B cell (primary cell): Measurements from ENCODE around the gene NOXA1. TPM values are rescaled to one million over a fixed set of nuclear protein-coding genes. Genes with fewer than 3 reads are reported as not detected.

Experiments
- ATAC-seq: fragments of 200-7000 bp; cut with Tn5 transposase; one replicate; pipeline ENCODE4 v1.10.0; 2021; ENCODE audit warnings: low read depth, mild to moderate bottlenecking, moderate number of reproducible peaks, moderate library complexity
- CTCF ChIA-PET: fragments of 350-600 bp; sonication (Branson Sonifier 250); formaldehyde crosslinking; loops from one replicate; lab custom pipeline; 2021; ENCODE audit warnings: antibody characterized with exemption, inconsistent platforms; lab: Charles Lee
- POLR2A ChIA-PET: fragments of 350-600 bp; sonication (Branson Sonifier 250); formaldehyde crosslinking; loops from one replicate; lab custom pipeline; 2021; ENCODE audit warnings: antibody characterized with exemption; lab: Charles Lee
- DNase-seq: peaks from one replicate; pipeline ENCODE4 v3.0.0; 2013
- H2AFZ ChIP-seq: 2 replicates; pipeline ENCODE4 v1.6.1; 2012; ENCODE audit warnings: mild to moderate bottlenecking, low read depth, low read length; ENCODE audit not compliant: insufficient read depth, poor library complexity, severe bottlenecking
- H3K27ac ChIP-seq, 2 donors: 1 replicate in 1 of 2; 2 replicates in 1 of 2; pipeline ENCODE4 v1.5.1; 2012 to 2013; ENCODE audit warnings: low read length in 2 of 2, mild to moderate bottlenecking in 2 of 2, moderate library complexity in 1 of 2
- H3K27me3 ChIP-seq, 4 experiments: fragments of 200-600 bp in 1 of 4; sonication (generic) in 1 of 4; replicated peaks in 1 of 4; 1 replicate in 2 of 4; 2 replicates in 2 of 4; pipeline versions ENCODE4 v1.6.1 to v1.7.0; 2013 to 2016; ENCODE audit warnings: low read length in 3 of 4, mild to moderate bottlenecking in 2 of 4, mixed read lengths in 1 of 4, moderate library complexity in 1 of 4; ENCODE audit not compliant: insufficient read depth in 4 of 4, control insufficient read depth in 3 of 4; ENCODE audit errors: control extremely low read depth in 1 of 4
- H3K36me3 ChIP-seq, 2 experiments: replicated peaks in 1 of 2; 1 replicate in 1 of 2; 2 replicates in 1 of 2; pipeline versions ENCODE4 v1.6.1 to v1.7.1; 2013; ENCODE audit warnings: low read length in 1 of 2; ENCODE audit not compliant: insufficient read depth in 2 of 2, control insufficient read depth in 1 of 2; ENCODE audit errors: control extremely low read depth in 1 of 2, extremely low read depth in 1 of 2
- H3K4me1 ChIP-seq, 2 donors: fragments of 200-600 bp in 1 of 2; sonication (generic) in 1 of 2; 1 replicate in 1 of 2; 2 replicates in 1 of 2; pipeline versions ENCODE4 v1.5.1 to v1.6.1; 2013 to 2017; ENCODE audit warnings: low read length in 2 of 2; ENCODE audit not compliant: control insufficient read depth in 2 of 2, insufficient read depth in 2 of 2
- H3K4me2 ChIP-seq: replicated peaks from 2 replicates; pipeline ENCODE3; 2012; ENCODE audit warnings: mild to moderate bottlenecking, low read depth, low read length; ENCODE audit not compliant: poor library complexity, severe bottlenecking
- H3K4me3 ChIP-seq, 5 experiments: fragments of 200-600 bp in 1 of 5; sonication (generic) in 1 of 5; 1 replicate in 3 of 5; 2 replicates in 2 of 5; pipeline versions ENCODE4 v1.5.1 to v1.7.0; 2011 to 2016; ENCODE audit warnings: low read length in 4 of 5, mild to moderate bottlenecking in 4 of 5, low read depth in 2 of 5, control low read depth in 1 of 5, moderate library complexity in 1 of 5; ENCODE audit not compliant: insufficient read depth in 1 of 5; ENCODE audit errors: control extremely low read depth in 1 of 5, extremely low read depth in 1 of 5
- H3K79me2 ChIP-seq: fragments of 200-600 bp; sonication (generic); one replicate; pipeline ENCODE4 v1.6.0; 2016; ENCODE audit warnings: low read length; ENCODE audit not compliant: control insufficient read depth, insufficient read depth
- H3K9ac ChIP-seq: fragments of 200-600 bp; sonication (generic); 2 replicates; pipeline ENCODE4 v1.6.1; 2017; ENCODE audit warnings: mild to moderate bottlenecking, low read length, moderate library complexity
- H3K9me3 ChIP-seq, 3 donors: one replicate each; pipeline versions ENCODE4 v1.6.1 to v1.7.1; 2013; ENCODE audit warnings: low read length in 2 of 3; ENCODE audit not compliant: control insufficient read depth in 2 of 3, insufficient read depth in 1 of 3; ENCODE audit errors: control extremely low read depth in 1 of 3
- H4K20me1 ChIP-seq: 2 replicates; pipeline ENCODE4 v1.6.0; 2012; ENCODE audit warnings: mild to moderate bottlenecking, low read length; ENCODE audit not compliant: insufficient read depth, control insufficient read depth, poor library complexity, severe bottlenecking
- H3K27ac Mint-ChIP-seq: one replicate; pipeline ENCODE4 v1.8.0; 2021; ENCODE audit warnings: mixed read lengths
- H3K27me3 Mint-ChIP-seq: one replicate; pipeline ENCODE4 v1.8.0; 2021; ENCODE audit warnings: mixed read lengths
- H3K4me1 Mint-ChIP-seq: one replicate; pipeline ENCODE4 v1.8.0; 2021; ENCODE audit warnings: mixed read lengths
- H3K4me3 Mint-ChIP-seq: one replicate; pipeline ENCODE4 v1.8.0; 2021; ENCODE audit warnings: mixed read lengths
- H3K9me3 Mint-ChIP-seq: one replicate; pipeline ENCODE4 v1.8.0; 2022; ENCODE audit warnings: mixed read lengths; ENCODE audit not compliant: insufficient read depth
- EZH2 ChIP-seq: IDR thresholded peaks from 2 replicates; pipeline ENCODE4 v1.6.1; 2012; ENCODE audit warnings: borderline replicate concordance, low read depth, mild to moderate bottlenecking, moderate library complexity, low read length; ENCODE audit not compliant: insufficient read depth, poor library complexity, severe bottlenecking
- whole genome bisulfite sequencing: methylation state at CpG from one replicate; pipeline ENCODE4 v1.1.5; 2013; ENCODE audit warnings: missing lambda C conversion rate; ENCODE audit not compliant: insufficient coverage; 5-methylcytosine and 5-hydroxymethylcytosine counted together
- intact Hi-C: fragments of 100-400 bp; cut with micrococcal nuclease; formaldehyde crosslinking; loops from one replicate; pipeline ENCODE4 v1.10.0; 2022
- polyA plus RNA-seq: library from polyadenylated mRNA; depleted of rRNA; stranded (reverse); fragments of >200 nt; gene quantifications from 2 replicates; pipeline ENCODE4 v1.2.3, GENCODE V29; 2012
- total RNA-seq, 2 donors: library from RNA; stranded (reverse); fragments of 120-200 nt in 1 of 2; gene quantifications; 1 replicate in 1 of 2; 2 replicates in 1 of 2; pipeline versions ENCODE4 v1.2.3 to v1.2.4, GENCODE V29; 2013 to 2022
- TF ChIP-seq, protein P1 (sequence below): fragments of 200-600 bp; IDR thresholded peaks from one replicate; pipeline ENCODE4 v1.8.0; 2022; ENCODE audit warnings: antibody characterized with exemption, mild to moderate bottlenecking

The NOXA1 gene
- total and polyA plus RNA-seq, 2 donors (not counting 1 experiment from before 2014, with no cell fraction given), result 5.7 to 7.7 TPM

DNA sequence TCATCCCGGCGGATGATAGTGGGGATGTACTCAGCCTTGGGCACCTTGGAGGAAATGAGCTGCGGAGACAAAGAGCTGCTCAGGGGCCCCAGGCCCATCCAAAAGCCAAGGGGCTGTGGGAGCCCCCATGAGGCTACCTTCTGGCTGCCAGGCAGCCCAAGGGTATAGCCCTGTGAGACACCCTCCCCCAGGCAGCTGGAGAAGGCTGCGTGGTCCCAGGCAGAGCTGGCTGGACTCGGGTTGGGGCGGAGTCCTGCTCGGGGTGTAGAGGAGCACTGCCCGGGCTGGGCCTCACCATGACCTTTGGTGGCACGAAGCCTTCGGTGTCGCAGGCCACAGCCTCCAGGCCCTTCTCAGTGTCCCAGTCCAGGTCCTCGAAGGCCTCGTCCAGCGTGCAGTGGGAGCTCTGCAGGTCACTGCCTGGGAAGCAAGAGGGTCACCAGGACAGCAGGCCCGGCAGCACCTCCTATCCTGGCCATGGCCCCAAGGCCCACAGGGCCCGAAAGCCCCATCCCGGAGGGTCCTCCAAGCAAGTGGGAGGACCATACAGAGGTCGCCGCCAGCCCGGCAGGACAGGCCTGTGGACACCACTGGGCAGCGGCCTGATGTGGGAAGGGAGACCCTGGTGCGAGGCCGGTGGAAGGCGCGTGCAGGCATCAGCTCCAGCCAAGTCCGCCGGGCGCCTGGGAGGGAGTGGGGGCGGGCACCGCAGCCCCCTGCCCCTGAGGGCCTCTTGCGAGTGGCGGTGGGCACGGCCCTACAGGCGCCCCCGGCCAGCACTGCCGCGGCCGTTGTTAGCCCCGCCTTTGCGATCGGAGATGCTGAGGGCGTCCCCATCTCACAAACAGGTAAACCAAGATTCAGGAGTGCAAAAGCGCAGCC lies 29.8 kb downstream of the NOXA1 start:
- WGBS, result 95% methylated on average over 35 of the region's 43 CpGs
- ATAC-seq (no peak), DNase-seq (peak; percentile 46)
- peaks cover 9% of the 10 kb centered on the region for H4K20me1 ChIP-seq
- no peak overlapping the region for H2AFZ ChIP-seq
- peaks cover 0 to 6% (median 0%) of the 10 kb centered on the region in 3 donors for H3K9me3 ChIP-seq
- peak overlapping the region in 4 of 5 experiments; percentile 11 to 51 (median 38) for H3K4me3 ChIP-seq
- Mint-ChIP-seq H3K4me3 (peak overlapping the region; percentile 71), H3K4me1 (peaks cover 29% of the 10 kb centered on the region), H3K27ac (no peak overlapping the region), H3K27me3 (no peaks in the 10 kb centered on the region), H3K9me3 (no peaks in the 10 kb centered on the region)
- peak overlapping the region; percentile 49 for H3K9ac ChIP-seq
- no peak overlapping the region for H3K27ac ChIP-seq
- peak overlapping the region; percentile 91 for H3K4me2 ChIP-seq
- TF ChIP-seq, protein P1, sequence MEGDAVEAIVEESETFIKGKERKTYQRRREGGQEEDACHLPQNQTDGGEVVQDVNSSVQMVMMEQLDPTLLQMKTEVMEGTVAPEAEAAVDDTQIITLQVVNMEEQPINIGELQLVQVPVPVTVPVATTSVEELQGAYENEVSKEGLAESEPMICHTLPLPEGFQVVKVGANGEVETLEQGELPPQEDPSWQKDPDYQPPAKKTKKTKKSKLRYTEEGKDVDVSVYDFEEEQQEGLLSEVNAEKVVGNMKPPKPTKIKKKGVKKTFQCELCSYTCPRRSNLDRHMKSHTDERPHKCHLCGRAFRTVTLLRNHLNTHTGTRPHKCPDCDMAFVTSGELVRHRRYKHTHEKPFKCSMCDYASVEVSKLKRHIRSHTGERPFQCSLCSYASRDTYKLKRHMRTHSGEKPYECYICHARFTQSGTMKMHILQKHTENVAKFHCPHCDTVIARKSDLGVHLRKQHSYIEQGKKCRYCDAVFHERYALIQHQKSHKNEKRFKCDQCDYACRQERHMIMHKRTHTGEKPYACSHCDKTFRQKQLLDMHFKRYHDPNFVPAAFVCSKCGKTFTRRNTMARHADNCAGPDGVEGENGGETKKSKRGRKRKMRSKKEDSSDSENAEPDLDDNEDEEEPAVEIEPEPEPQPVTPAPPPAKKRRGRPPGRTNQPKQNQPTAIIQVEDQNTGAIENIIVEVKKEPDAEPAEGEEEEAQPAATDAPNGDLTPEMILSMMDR, result no peak
- no peak for TF ChIP-seq EZH2
- intact Hi-C loops, result loop anchor here (10.0 kb wide), 1 partner anchor 658 kb away; the partner anchor contains the start of genes CCDC183 and TMEM141
- CTCF ChIA-PET, result interaction anchor here (0.5 kb wide), 1 partner anchor 453 kb away, joined by 4 read pairs; no protein-coding TSS in a partner anchor
- no peaks in the 10 kb centered on the region for H3K27me3 ChIP-seq
- POLR2A ChIA-PET, result interaction anchor here (0.5 to 0.6 kb wide), 3 partner anchors 60 to 897 kb away, joined by 5 to 8 read pairs (median 6); no protein-coding TSS in a partner anchor
- H3K36me3 ChIP-seq, result peaks cover 0 to 3% of the 10 kb centered on the region in 2 experiments
- H3K4me1 ChIP-seq, result peaks cover 30 to 50% of the 10 kb centered on the region in 2 donors
- no peaks in the 10 kb centered on the region for H3K79me2 ChIP-seq
